ENCODE measurements around the gene FRMPD4.

FRMPD4 gene

DNA sequence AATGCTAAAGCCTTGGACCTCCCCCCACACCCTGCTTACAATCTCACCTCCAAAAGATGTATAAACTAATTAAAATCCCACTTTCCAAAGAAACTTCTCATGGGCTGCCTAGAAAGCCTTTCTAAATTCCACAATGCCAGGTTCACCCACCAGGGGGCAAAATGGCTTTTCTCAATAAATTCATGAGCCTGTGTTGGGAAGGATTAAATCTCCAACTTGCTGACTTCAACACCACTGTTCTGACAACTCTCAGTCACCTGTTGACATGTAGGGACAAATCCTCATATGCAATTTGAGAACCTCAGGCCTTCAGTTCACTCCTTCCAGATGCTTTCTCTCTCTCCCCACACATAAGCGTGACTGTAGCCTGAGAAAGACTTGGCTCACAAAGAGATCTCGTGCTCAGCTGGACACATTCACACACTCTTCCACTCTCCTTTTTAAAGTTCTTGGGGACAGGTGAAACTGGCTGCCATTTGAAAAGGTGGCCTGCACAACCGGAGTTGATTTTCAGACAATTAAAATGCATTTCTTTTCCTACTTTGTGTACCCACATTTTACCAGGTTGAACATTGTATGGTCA is 564.3 kb downstream of the FRMPD4 start:
- DNase-seq (ENCODE audit: low read depth in 2 of 2): peak in 1 of 2 donors; percentile 10
- TF ChIP-seq, protein P1, sequence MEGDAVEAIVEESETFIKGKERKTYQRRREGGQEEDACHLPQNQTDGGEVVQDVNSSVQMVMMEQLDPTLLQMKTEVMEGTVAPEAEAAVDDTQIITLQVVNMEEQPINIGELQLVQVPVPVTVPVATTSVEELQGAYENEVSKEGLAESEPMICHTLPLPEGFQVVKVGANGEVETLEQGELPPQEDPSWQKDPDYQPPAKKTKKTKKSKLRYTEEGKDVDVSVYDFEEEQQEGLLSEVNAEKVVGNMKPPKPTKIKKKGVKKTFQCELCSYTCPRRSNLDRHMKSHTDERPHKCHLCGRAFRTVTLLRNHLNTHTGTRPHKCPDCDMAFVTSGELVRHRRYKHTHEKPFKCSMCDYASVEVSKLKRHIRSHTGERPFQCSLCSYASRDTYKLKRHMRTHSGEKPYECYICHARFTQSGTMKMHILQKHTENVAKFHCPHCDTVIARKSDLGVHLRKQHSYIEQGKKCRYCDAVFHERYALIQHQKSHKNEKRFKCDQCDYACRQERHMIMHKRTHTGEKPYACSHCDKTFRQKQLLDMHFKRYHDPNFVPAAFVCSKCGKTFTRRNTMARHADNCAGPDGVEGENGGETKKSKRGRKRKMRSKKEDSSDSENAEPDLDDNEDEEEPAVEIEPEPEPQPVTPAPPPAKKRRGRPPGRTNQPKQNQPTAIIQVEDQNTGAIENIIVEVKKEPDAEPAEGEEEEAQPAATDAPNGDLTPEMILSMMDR (IDR thresholded peaks at IDR 0.05; ENCODE audit: low read depth, low read length): peak; percentile 30
- no peak overlapping the region for H3K4me3 ChIP-seq (replicated peaks in 1 of 2; ENCODE audit: low read depth in 2 of 2, low read length in 2 of 2)

DNA sequence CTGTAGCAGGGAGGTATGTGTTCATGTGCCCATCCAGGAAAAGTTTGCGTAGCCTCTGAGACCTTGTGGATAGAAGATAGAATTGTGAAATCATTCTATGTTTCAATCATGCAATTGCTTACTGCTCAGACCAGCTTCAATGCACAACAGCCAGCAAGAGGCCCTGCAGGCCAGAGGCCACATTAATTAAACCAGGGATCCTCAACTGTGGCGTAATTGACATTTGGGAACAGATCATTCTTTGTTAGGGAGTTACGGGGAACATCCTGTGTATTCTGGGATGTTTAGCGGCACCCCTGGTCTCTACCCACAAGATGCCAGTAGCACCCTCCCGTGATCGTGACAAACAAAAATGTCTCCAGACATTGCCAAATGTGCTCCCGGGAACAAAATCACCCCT is 566.4 kb downstream of the FRMPD4 start:
- TF ChIP-seq, protein P1 (IDR thresholded peaks at IDR 0.05; ENCODE audit: low read depth, low read length): no peak
- no peak for DNase-seq (ENCODE audit: low read depth in 2 of 2)
- H3K4me3 ChIP-seq (replicated peaks in 1 of 2; ENCODE audit: low read depth in 2 of 2, low read length in 2 of 2): no peak overlapping the region

DNA sequence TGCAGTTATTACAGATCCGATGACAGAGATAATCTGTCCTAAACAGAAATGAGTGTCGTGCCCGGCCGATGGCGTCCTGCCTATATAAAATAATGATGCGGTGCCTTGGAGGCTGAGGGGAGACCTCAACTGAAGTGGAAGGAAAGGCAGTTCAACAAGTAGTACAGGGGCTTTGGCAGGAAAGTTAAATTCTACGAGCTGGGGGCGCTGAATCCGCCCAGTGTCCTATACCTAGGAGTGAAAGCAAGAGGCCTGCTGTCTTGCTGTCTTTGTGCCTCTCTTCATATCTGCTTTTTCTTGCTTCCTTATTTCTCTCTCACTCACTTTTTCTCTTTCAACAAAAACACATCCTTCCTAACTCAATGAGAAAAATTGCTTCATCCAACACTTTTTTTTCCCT is 570.8 kb downstream of the FRMPD4 start:
- no peak overlapping the region for H3K4me3 ChIP-seq (replicated peaks in 1 of 2; ENCODE audit: low read depth in 2 of 2, low read length in 2 of 2)
- TF ChIP-seq, protein P1 (IDR thresholded peaks at IDR 0.05; ENCODE audit: low read depth, low read length): no peak
- DNase-seq (ENCODE audit: low read depth in 2 of 2): peak in 1 of 2 donors; percentile 12

DNA sequence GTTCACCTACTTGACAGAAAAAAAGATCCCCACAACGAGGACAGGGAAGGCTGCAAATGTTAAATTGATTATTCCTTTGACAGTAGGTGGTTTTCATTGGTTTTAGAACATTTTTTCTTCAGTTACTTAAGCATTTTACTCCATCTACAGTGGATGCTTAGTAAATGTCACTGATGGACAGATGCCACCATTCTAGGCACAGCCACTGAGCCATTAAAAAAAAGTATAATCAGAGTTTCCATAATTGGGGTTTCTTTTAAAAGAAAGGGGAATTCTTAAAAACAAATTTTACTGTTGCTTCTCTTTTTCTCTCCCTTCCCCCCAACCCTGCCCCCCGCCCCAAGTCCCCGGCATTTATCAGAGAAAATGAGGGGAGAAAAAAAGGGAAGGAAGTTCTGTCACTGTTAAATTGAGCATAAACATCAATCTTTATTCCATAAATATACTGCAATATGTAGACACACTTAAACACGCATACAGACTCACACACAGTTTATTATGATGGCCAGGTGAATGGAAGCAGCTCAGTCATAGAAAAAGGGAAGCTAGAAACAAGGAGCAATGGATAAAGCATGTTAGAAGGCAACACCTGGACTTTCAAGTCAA is 573.3 kb downstream of the FRMPD4 start:
- no peak overlapping the region for H3K4me3 ChIP-seq (replicated peaks in 1 of 2; ENCODE audit: low read depth in 2 of 2, low read length in 2 of 2)
- TF ChIP-seq, protein P1 (IDR thresholded peaks at IDR 0.05; ENCODE audit: low read depth, low read length): no peak

DNA sequence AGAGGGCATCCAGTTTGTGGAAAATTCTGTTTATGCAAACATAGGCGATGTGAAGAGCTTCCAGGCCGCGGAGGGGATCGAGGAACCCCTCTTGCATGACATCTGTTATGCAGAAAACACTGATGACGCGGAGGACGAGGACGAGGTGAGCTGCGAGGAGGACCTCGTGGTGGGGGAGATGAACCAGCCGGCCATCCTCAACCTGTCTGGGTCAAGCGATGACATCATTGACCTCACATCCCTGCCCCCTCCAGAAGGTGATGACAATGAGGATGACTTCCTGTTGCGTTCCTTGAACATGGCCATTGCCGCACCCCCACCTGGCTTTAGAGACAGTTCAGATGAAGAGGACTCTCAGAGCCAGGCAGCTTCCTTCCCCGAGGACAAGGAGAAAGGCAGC is 578.3 kb downstream of the FRMPD4 start:
- no peak for DNase-seq (ENCODE audit: low read depth in 2 of 2)
- H3K4me3 ChIP-seq (replicated peaks in 1 of 2; ENCODE audit: low read depth in 2 of 2, low read length in 2 of 2): no peak overlapping the region
- TF ChIP-seq, protein P1 (IDR thresholded peaks at IDR 0.05; ENCODE audit: low read depth, low read length): no peak

More for the DNA sequence above, 573.3 kb downstream of the FRMPD4 start:
- DNase-seq (ENCODE audit: low read depth in 2 of 2): no peak

DNA sequence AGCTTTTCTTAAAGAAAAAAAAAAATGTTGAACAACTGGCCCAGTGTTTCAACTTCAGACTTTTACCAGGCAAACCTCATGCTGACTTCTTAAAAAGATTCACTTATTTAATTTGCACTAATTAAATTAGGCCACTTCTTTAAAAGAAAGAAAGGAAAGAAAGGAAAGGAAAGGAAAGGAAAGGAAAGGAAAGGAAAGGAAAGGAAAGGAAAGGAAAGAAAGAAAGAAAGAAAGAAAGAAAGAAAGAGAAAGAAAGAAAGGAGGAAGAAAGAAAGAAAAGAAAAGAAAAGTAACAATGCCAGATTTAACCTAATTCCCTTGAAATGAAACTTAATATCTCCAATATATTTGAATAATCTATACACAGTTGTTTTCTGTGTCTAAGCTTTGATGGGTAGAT is 581.6 kb downstream of the FRMPD4 start:
- TF ChIP-seq, protein P1 (IDR thresholded peaks at IDR 0.05; ENCODE audit: low read depth, low read length): no peak
- DNase-seq (ENCODE audit: low read depth in 2 of 2): no peak
- H3K4me3 ChIP-seq (replicated peaks in 1 of 2; ENCODE audit: low read depth in 2 of 2, low read length in 2 of 2): no peak overlapping the region

Measured in cardiac fibroblast (primary cell).